Left lung (tissue), 10 donors: ENCODE data around the gene PSAP. TPM values are rescaled to one million over a fixed set of nuclear protein-coding genes. Genes with fewer than 3 reads are reported as not detected.

Experiments used
- ATAC-seq: fragments of 200-7000 bp; cut with Tn5 transposase; one replicate; pipeline ENCODE4 v1.9.1; 2020; ENCODE audit warnings: moderate library complexity
- DNase-seq, 4 donors: peaks; one replicate each; pipeline ENCODE4 v3.0.0-alpha.2; 2013 to 2020
- H3K27ac ChIP-seq, 2 donors: fragments of 200-600 bp; sonication (generic) in 1 of 2; one replicate each; pipeline versions ENCODE4 v1.5.0 to v1.8.0; 2020 to 2021
- H3K27me3 ChIP-seq, 2 donors: fragments of 200-600 bp; sonication (generic) in 1 of 2; one replicate each; pipeline versions ENCODE4 v1.5.0 to v1.8.0; 2020 to 2021
- H3K36me3 ChIP-seq, 2 donors: fragments of 200-600 bp; sonication (generic) in 1 of 2; one replicate each; pipeline versions ENCODE4 v1.5.0 to v1.8.0; 2020 to 2021
- H3K4me1 ChIP-seq, 2 donors: fragments of 200-600 bp; one replicate each; pipeline ENCODE4 v1.8.0; 2021
- H3K4me3 ChIP-seq, 2 donors: fragments of 200-600 bp; sonication (generic) in 1 of 2; one replicate each; pipeline versions ENCODE4 v1.5.0 to v1.8.0; 2020 to 2021; ENCODE audit warnings: mild to moderate bottlenecking in 1 of 2
- H3K9me3 ChIP-seq, 2 donors: fragments of 200-600 bp; sonication (generic) in 1 of 2; one replicate each; pipeline versions ENCODE4 v1.5.0 to v1.8.0; 2020 to 2021
- intact Hi-C, 2 donors: fragments of 100-400 bp; cut with DNase I; formaldehyde crosslinking; loops; one replicate each; pipeline versions ENCODE4 v1.11.2 to v1.14.2; 2022
- polyA plus RNA-seq, 6 donors: library from polyadenylated mRNA; unstranded; fragments of 120-200 nt; gene quantifications; one replicate each; pipeline ENCODE4 v1.2.1, GENCODE V29; 2013; ENCODE audit not compliant: insufficient read length in 6 of 6
- total RNA-seq, 2 donors: library from RNA; stranded (reverse); fragmentation: NEBNext Ultra II Directional; extraction: Animal tissue kit (Norgen Biotek cat#: 25700); gene quantifications; one replicate each; pipeline ENCODE4 v1.2.1, GENCODE V29; 2021
- TF ChIP-seq, protein P1 (sequence below), 2 donors: fragments of 200-600 bp; sonication (generic) in 1 of 2; IDR thresholded peaks; one replicate each; pipeline versions ENCODE4 v1.5.0 to v1.8.0; 2021; ENCODE audit warnings: antibody characterized with exemption in 2 of 2
- donor health status: DM: no; HTN: yes; CAD: no.
- donor health status: DM: no; HTN: no; CAD: no.

The PSAP gene
- total and polyA plus RNA-seq, 8 donors = 539 to 1,668 (median 577) TPM

DNA sequence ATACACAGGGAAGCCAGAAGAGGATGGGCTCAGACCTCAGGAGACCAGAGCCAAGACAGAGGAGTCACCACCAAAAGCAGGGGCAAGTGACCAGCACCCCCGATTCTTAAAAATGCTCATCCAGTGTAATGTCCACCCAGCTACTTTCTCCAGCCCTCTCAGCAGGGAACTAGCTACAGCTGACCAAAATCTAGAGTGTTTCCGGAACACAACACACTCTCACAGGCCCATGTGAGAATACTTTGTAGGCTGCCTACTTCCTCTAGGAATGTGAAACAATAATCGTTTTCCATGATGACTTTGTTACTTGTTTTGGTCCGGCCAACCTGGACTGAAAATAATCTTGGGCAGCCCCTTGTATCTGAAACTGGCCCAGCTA is 14.5 kb downstream of the PSAP start:
- intact Hi-C loops = no loop called here
- ATAC-seq = peak; percentile 7
- Histone ChIP-seq H3K4me1 (peaks cover 32 to 98% of the 10 kb centered on the region in 2 donors), H3K9me3 (no peaks in the 10 kb centered on the region), H3K27me3 (no peaks in the 10 kb centered on the region), H3K27ac (peak overlapping the region; percentile 36 to 55), H3K4me3 (no peak overlapping the region), H3K36me3 (peaks cover under 1 to 56% of the 10 kb centered on the region in 2 donors)
- TF ChIP-seq, protein P1, sequence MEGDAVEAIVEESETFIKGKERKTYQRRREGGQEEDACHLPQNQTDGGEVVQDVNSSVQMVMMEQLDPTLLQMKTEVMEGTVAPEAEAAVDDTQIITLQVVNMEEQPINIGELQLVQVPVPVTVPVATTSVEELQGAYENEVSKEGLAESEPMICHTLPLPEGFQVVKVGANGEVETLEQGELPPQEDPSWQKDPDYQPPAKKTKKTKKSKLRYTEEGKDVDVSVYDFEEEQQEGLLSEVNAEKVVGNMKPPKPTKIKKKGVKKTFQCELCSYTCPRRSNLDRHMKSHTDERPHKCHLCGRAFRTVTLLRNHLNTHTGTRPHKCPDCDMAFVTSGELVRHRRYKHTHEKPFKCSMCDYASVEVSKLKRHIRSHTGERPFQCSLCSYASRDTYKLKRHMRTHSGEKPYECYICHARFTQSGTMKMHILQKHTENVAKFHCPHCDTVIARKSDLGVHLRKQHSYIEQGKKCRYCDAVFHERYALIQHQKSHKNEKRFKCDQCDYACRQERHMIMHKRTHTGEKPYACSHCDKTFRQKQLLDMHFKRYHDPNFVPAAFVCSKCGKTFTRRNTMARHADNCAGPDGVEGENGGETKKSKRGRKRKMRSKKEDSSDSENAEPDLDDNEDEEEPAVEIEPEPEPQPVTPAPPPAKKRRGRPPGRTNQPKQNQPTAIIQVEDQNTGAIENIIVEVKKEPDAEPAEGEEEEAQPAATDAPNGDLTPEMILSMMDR (IDR thresholded peaks at IDR 0.05) = no peak
- DNase-seq = no peak

DNA sequence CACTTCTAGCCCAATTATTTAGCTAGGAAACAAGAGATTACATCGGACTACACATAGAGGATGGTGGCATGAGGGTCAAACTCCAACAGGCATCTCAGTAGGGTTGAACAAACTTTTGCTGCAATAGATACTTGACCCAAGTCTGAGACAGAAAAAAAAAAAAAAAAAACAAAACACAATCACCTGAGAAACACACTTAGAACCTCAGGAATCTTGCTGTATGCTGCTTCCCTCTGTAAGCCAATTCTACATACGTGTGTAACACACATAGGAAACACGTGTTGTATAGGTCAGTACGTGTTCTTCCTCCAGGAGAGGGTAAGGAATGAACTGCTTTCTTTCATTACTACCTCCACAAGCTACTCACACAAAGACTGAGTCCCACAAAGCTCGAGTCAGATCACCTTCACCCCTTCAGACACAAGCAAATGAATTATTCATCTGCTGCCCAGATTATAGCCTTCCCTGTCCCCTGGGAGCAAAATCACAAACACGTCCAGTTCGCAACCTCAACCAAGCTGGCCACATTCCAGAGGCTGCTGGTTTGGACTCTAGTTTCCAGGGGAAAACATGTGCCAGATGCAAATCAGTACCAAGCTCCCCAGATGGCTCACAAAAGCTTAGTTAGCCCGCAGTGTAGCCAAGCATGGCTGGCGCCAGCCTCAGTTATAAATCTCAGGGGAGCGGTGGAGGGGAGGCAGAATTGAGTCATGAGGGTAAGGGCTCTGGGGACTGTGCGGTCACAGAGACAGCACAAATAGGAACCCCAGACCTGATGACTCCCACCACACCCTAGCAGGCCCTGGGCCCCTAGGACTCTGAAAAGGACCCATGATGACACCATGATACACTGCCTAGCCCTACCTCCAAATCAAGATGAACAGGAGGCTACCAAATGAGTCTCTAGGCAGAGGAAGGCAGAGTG is 15.1 kb downstream of the PSAP start:
- Histone ChIP-seq H3K27ac (peak overlapping the region; percentile 36 to 55), H3K36me3 (peaks cover 4 to 60% of the 10 kb centered on the region in 2 donors), H3K27me3 (no peaks in the 10 kb centered on the region), H3K9me3 (no peaks in the 10 kb centered on the region), H3K4me1 (peaks cover 32 to 98% of the 10 kb centered on the region in 2 donors), H3K4me3 (no peak overlapping the region)
- no peak for DNase-seq
- TF ChIP-seq, protein P1 (IDR thresholded peaks at IDR 0.05) = no peak
- intact Hi-C loops = no loop called here
- ATAC-seq = peak; percentile 7

DNA sequence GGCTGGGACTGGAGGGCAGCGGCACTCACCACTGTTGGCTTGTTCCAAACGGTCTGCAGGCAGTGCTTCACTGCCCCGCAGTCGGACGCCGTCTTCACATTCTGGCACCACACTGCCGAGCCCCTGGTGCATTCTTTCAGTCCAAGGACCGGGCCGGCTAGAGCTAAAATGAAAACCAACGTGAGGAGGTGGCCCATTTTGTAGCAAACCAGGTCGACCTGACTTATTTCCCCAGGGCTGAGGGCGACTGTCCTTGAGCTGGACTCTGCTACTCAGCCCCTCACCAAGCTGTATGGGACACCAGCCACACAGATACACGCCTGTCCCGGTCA is 16.7 kb downstream of the PSAP start:
- Histone ChIP-seq H3K27ac (no peak overlapping the region), H3K9me3 (no peaks in the 10 kb centered on the region), H3K4me3 (no peak overlapping the region), H3K4me1 (peaks cover 20 to 98% of the 10 kb centered on the region in 2 donors), H3K36me3 (peaks cover 4 to 75% of the 10 kb centered on the region in 2 donors), H3K27me3 (no peaks in the 10 kb centered on the region)
- ATAC-seq = no peak
- intact Hi-C loops = no loop called here
- TF ChIP-seq, protein P1 (IDR thresholded peaks at IDR 0.05) = no peak
- DNase-seq = no peak

DNA sequence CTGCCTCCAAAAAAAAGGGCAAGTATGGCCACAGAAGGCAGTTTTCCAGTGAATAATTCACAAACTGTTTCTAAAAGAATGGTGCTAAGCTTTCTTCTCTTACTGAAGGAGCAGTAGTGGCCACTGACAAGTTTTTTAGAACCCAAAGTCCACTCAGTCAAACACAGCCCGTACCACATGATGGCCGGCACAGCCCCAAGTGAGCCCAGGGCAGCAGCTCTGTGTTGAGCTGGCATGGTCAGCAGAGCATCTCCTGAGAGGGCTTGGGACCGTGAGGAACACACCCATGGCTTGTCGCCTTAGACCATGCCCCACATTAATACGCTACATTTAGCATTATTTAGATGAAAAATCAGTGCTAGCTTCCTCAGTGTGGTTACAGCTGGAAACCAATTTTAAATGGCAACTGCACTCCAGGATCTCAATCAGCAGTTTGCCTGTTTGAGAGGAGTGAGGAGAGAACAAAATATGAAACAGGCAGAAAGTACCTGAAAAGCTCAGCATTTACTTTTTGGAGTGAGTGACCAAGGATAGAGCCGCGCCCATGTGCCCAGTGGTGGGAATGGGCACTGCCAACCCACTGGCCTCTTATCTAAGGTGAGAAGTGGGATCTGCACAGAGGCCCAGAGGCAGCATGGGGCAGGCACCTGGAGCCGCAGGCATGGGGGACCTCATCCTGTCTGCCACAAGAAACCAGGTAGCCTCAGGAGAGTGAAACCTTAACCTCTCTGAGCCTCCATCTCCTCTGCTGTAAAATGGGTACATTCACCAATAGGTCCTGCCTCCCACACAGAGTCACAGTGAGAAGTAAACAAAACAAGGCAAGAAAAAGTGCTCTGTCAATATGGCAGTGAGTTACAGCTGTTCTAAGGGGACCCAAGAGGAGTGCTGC is 17.4 kb downstream of the PSAP start:
- Histone ChIP-seq H3K9me3 (no peaks in the 10 kb centered on the region), H3K36me3 (peaks cover 4 to 78% of the 10 kb centered on the region in 2 donors), H3K27me3 (no peaks in the 10 kb centered on the region), H3K4me1 (peaks cover 15 to 97% of the 10 kb centered on the region in 2 donors), H3K27ac (peak overlapping the region in 1 of 2 donors; percentile 37), H3K4me3 (no peak overlapping the region)
- no peak for ATAC-seq
- intact Hi-C loops = no loop called here
- peak in 1 of 4 donors; percentile 58 for DNase-seq
- TF ChIP-seq, protein P1 (IDR thresholded peaks at IDR 0.05) = no peak

DNA sequence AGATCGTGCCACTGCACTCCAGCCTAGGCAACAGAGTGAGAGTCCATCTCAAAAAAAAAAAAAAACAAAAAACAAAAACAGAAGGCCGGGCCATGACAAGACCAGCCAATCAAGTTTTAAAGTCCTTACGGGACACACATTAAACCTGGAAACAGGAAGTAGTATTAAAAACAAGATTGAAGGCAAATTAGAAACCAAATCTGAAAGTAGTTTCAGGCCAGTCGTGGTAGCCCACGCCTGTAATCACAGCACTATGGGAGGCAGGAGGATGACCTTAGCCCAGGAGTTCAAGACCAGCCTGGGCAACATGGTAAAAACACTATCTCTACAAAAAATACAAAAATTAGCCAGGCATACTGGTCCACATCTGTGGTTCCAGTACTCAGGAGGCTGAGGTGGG is 18.1 kb downstream of the PSAP start:
- TF ChIP-seq, protein P1 (IDR thresholded peaks at IDR 0.05) = no peak
- Histone ChIP-seq H3K27me3 (no peaks in the 10 kb centered on the region), H3K36me3 (peaks cover 4 to 78% of the 10 kb centered on the region in 2 donors), H3K4me3 (no peak overlapping the region), H3K27ac (peak overlapping the region in 1 of 2 donors; percentile 37), H3K4me1 (peaks cover 12 to 97% of the 10 kb centered on the region in 2 donors), H3K9me3 (no peaks in the 10 kb centered on the region)
- no peak for DNase-seq
- intact Hi-C loops = no loop called here
- no peak for ATAC-seq
